DMS153 treated with DMSO at 0.1 percent for 48 hours (cell line): Measurements from ENCODE around the gene PDE1C.

Experiments
- DNase-seq: peaks from one replicate; lab custom pipeline; 2025; ENCODE audit not compliant: unreplicated experiment; lab: John Stamatoyannopoulos, UW

Gene PDE1C

DNA sequence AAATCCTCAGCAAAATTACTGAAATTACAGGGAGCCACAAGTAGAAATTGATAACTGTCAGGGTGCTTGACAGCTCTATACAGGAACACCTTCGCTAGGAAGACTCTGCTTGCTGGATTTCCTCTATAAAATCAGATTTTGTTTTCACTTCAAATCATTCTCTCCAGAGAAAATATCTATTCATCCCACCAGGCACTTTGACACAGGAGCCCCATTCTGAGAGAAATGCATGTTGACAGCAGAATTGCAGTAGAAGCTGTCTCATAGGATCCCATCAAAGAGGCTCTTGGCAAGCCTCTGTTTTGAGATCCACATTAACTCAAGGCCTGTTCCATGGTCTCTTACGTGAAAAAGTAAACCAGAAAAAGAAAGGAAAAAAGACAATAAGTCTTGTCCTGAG, 116.8 kb downstream of the PDE1C start:
- no peak for DNase-seq

DNA sequence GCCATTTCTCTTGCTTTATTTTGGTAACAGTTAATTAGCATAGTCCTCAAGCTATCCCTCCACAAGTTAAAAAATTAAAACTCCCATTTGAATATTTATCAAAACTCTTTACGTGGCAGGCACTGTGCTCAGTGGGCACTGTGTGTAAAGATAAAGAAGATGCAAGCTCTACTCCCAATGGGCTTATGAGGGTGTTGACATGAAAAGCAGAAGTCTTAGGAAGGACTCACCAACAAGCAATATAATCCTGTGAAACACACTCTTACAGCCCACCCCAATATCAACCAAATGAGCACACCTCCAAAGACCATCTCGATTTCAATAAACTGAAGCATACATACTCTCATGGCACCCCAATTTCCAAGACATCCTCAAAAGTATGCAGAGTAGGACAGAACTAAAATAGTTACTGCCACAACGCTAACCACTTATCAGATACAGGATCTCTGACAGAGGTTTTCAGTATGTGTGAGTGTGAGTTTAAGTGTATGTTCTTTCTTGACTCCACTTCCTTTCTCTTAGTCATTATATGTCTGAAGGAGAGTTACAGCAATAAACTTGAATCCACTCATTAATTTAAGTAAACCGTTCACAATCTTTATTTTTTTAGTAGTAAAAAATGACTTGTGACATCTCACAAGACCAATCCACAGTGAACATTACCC, 120.0 kb downstream of the PDE1C start:
- DNase-seq, result no peak

DNA sequence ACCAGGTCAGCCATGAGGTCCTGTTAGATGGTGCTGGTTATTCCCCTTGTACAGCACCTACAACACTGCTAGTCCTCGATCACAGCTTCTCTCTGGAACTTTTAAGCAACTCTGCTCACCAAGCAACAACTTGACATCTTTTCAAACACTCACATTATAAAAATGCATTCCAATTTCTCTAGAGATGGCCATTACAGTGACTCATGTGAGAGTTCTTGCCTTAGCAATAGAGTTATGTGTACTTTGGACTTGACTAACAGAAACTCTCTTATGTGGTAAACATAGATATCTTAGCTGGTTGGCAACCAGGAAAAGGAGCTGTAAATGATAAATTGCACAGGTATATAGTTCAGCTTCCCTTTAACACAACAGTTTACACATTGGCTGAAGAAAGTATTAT, 122.2 kb downstream of the PDE1C start:
- no peak for DNase-seq

DNA sequence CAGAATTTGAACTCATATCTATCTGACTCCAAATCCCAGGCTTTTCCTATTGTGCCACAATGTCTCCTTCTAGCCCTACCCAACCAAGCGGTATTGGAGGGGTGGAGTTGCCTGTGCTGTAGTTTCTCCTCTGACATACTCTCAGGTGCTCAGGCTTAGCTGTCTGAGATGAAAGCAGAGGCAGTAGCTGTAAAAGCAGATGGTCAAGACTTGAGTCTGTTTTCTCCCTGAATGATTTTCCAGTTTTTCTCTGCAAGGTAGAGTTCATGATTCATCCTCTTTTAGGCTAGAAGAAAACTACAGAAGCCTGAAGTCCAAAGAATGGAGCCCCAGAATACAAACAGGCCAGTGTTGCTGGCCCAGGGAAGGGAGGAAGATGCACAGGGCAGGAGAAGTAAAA, 130.0 kb downstream of the PDE1C start:
- no peak for DNase-seq

DNA sequence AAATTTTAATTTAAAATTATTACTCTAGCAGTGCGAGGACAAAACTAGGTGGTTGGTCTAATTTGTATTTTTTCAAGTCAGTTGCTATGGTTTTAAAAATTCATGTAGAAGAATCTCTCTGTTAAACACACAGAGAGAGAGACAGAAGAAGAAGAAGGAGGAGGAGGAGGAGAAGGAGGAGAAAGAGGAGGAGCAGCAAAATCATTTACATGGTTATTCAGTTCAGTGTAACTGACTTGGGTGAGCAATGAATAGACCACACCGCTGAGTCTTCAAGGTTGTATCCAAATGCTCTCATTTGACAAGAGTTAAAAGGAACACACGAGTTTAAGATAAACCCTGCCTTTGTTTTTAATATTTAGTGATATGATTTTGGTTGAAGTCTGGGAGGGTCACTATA, 131.1 kb downstream of the PDE1C start:
- no peak for DNase-seq

DNA sequence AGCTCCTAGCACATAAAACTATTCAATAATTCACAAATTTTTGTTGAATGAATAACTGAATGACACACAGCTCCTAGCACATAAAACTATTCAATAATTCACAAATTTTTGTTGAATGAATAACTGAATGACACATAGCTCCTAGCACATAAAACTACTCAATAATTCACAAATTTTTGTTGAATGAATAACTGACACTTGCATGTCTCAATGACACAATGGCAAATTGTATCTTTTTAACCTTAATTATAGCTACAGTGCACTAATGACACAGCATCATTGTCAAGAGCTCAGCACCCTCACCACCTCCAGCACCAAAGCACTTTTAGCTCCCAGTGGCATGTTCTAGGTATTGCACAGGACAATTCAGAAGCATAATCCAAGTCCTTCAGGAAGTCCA, 131.6 kb downstream of the PDE1C start:
- no peak for DNase-seq

DNA sequence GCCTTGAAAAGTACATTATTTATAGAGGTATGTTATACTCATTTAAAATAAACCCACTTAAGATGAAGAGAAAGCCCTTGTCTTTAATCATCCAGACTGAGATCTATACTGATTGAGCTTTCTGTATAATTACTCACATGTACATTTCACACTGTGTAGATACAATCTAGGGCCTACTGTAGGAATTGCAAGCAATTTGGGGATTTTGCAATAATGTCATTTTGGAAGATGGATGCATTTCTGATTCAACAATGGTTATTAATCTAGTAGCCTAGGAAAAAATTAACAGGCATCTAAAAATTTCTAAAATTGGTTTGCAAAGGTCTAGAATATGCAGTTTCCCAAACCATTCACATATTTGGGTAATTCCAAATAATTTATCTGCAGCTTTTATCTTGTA, 132.2 kb downstream of the PDE1C start:
- DNase-seq, result no peak

DNA sequence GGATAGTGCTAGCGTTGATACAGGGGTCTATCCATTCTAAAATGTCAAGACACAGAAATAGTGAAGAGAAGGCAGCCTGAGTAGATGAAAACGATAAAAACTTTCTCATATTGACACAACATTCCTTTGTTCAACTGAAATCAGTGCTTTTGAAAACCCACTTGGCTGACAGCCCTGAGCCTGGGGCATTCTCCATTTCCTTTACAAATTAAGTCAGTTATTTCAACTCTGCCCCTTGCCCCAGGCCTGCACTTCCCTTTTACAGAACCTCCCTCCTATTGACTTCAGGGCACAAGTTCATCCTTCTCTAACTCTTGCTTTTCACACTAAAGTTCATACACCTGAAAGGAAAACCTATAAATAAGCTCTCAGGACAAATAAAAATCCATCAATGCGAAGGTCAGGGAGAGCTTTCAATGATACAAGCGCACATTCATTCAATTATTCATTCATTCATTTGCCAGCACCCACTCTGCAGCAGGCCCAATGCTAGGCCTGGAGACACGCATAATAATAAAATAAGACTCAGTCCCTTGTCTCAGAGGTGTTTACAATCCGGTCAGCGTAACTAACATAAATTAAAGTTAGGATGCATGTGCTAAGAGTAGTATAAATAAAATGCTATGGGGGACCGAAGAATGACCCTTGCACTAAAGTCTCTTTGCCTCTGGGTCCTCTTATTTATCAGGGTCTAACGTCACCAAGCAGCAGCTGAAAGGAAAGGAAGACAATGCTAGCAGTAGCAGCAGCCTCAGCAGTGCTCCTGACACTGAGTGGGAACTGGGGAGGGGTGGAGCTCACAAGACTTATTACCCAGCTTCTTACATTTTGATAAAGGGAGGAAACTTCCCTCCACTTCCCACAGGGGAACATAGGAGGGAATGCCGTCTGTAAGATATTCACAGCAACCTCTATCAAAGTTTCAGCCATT, 134.8 kb downstream of the PDE1C start:
- no peak for DNase-seq

DNA sequence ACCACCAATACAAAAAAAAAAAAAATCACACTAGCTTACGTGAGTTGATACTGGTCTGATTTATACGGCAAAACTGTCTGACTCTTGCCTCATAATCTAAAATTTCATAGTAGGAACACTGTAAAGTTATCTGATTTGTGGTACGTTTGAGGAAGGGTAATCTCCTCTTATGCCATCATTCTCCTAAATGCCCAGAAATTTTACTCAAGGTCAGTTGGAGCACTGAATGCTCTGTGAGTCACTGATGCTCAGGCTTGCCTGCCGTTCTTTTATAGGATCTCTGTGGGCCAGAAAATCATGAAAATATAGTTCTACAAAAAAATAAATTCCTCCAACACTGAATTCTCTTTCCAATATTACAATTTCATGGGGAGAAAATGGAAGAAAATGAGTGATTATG, 135.7 kb downstream of the PDE1C start:
- no peak for DNase-seq

DNA sequence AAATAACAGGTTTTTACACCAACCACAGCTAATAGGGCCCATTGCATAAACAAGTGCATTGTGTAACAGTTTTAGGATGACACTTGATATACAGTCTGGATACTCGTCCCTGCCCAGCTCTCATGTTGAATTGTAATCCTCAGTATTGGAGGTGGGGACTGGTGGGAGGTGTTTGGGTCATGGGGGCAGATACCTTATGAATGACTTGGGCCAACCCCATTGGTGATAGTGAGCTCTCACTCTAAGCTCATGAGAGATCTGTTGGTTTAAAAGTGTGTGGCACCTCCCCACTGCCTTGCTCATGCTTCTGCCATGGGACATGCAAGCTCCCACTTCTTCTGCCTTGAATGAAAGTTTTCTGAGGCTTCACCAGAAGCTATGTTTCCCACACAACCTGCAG, 136.7 kb downstream of the PDE1C start:
- DNase-seq, result no peak

DNA sequence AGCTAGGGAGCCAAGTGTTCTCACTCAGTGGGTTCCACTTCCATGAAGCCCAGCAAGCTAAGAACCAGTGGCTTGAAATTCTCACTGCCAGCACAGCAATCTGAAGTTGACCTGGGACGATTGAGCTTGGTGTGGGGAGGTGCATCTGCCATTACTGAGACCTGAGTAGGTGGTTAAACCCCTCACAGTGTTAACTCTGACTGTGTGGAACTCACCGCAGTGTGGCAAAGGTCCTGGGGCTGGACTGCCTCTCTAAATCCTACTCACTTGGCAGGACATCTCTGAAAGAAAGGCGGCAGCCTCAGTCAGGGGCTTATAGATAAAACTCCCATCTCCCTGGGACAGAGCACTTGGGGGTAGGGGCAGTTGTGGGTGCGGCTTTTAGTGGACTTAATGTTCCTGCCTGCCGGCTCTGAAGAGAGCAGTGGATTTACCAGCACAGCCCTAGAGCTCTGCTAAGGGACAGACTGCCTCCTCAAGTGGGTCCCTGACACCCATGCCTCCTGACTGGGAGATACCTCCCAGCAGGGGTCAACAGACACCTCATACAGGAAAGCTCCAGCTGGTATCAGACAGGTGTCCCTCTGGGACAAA, 143.1 kb downstream of the PDE1C start:
- no peak for DNase-seq

DNA sequence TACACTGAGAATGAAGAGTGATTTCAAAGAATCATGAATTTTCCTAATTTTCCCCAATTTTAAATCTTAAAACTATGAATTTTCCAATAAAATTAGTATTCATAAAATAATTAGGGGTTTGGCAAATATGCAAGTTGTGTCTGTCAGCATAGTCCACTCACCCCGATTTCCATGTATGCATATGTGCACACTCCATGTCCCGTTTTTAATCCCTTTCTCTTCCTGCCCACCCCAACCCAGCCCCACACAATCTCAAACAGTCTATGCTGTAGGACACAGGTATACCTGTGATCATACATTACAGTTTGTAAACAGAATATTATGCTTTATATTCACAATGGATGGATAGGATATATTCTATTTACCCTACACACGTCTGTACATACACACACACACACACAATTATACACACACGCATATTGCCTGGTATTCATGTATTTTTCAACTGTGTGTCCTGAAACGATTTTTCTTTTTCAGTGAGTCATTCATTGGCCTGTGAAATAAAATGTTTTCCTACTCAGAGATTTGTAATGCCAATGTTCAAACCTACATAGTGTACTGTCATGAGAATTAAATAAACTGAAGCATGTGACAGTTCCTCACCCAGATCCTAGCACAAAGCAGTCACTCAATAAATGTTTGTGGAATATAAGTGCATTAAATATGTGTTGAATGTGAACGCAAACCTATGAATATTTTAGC, 144.3 kb downstream of the PDE1C start:
- DNase-seq, result no peak

DNA sequence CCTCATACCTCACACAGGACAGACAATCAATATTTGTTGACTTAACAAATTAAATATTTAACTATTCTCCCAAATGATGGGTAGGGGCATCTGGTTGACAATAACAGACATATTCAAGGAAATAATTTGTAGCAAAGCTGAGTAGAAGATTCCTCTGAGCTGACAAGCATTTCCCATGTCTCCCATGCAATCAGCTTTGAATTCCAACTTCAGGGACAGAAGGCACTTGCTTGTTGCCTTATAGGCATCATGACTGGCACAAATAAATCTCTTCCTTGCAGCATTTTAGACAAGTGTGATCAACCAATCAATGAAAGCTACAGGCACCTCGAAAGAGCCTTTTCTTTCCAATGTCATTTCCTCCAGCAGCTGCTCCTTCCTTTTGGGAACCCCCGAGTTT, 146.0 kb downstream of the PDE1C start:
- DNase-seq, result no peak

DNA sequence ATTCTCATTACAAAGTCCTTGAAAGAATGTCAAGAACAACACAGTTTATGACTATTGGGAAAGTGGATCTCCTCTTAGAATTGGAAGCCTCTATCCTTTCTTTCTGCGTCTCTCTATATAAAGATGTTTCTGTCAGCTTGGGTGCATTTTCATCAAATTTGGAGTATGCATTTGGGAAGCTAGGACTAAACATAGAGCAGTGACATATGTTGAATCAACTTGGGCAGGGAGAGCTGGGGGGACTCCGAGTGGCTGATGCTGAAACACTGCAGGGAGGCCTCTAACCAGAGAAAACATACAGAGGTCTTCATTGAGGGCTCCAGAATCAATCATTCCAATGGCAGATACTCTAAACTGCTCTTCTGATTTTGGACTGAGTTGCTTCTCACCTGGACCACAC, 147.4 kb downstream of the PDE1C start:
- DNase-seq, result no peak

DNA sequence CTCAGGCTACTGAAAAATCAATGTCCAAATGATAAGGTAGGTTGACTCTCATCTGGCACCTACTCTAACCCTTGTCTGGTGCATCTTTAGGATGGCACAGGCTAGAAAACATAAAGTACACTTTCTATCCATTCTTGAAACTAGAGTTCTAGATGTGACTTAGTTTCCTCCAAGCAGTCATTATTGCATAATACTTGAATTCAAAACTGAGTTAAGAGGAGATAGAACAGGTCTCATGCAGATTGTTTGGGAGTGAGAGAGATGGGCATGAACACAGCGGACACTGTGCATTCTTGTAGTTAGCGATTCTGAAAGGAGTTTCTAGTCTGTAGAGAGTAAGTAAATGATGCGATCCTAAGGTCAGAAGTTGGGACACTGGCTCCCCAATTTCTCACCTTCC, 149.2 kb downstream of the PDE1C start:
- DNase-seq, result no peak

DNA sequence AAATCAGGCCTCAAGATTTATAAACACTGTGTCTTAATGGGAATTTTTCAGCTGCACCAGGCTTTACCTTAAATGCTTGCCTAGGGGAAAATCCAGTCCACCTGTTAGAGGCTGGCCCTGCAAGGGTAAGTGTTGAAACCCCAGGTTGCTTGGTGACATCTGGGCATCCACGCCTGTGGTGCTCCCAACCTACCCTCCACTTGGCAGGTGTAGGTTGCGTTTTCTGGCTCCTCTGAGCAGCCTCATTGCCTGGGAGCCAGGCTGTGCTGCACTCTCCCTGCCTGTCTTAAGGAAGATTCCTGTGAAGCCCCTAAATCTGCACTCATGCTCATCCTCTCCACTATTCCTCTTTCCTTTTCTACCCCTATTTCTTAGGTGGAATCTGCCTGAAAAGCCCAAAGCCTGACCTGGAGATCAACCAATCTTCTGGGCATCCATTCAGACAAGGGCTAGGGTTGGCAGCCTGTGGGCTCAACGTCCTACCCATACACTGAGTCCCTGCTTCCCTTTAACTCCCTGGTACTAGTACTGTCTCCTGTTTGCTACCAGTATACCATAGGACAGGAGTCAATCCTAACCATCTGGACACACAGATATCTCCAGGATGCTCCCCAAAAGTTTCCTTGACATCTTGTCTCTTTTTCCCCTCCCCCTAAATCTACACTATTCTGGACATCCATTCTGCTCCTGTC, 150.4 kb downstream of the PDE1C start:
- DNase-seq, result no peak

DNA sequence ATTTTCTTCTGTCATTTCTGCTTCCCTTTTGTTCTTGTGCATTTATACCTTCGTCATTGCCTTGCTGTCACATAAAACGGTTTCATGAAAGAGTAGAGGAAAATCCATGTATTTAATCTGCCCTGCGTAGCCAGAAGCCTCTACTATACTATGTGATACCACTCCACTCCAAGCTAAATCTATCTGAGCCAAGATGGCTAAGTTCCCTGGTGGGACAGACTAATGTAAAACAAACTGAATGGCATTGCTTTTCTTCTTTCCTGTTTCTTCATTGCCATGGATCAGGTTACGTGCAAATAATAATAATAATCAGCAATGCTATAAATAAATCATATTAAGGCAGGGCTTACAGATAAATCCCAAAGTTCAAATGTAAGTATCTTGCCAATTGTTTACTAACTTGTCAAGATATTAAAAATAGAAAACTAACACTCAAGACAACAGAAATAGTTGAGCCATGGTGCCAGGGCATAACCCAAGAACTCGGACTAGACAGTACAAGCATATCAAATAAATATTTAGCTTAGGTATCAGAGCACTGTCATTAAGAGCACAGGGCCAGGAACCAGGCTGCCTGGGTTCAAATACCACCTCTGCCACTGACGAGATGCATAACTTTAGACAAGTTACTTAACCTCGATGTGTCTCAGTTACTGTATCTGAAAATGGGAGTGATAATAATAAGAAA, 151.4 kb downstream of the PDE1C start:
- no peak for DNase-seq

DNA sequence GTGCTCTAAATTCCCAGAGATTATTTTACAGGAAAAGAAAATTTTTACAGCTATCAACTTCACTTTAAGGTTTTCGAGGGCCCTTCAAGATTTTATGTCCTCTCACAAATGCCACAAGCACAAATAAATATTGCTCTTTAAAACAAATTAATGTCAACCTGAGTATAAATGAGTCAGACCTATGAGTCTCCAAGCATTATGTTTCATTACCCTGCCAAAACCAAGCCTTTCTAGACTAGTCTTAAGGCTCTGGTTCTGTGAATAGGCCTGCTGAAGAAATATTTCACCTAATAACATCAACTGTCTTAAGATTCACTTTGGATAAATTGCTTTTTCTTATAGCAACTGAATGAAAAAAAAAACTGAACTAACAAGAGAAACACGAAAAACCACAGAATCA, 153.0 kb downstream of the PDE1C start:
- no peak for DNase-seq

DNA sequence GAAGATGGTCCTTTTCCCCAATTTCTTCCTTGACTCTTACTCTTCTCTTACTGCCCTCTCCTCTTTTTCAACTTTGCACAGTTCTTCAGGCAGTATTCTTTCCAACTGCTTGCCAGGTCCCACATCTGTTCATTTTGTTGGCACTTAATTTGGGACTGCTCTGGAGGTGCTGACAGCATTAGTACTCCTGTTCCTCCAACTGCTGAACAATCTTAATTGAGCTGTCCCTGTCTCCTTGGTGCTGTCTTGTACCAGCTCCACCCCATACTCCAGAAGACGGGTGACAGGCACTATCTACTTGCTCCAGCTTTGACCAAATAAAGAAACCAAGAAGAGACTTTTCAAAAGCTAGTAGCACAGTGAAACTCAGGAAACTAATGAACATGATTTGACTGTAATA, 160.0 kb downstream of the PDE1C start:
- DNase-seq, result no peak

DNA sequence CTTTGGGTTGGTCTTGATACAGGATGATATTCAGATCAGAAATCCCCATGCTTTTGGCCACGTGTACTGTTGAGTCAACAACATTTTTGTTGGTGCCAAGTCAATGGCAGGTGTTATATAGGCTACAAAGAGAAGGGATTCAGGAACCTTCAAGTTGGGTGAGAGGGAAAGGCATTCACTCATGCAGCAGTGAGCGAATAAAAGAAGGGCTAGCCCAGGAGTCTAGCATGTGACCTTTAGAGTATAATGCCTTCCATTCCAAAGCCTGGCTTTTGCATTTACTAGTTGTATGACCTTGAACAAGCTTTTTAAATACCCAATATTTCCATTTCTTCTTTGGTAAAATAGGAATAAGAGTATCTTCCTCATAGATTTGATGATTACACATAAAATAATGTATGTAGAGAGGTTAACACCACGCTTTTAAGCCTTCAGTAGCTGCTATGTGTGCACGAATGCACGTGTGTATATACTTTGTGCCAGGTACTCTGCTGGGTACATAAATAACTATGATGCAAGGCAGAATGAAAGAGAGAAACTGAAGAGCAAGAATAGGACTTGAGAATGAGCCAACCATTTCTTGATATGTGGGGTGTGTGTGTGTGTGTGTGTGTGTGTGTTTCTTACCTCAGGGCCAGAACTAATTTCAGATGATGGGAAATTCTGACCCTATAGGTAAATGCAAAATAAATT, 163.6 kb downstream of the PDE1C start:
- no peak for DNase-seq
